K562 (cell line): ENCODE data around the gene TBC1D10A. TPM values are rescaled to one million over a fixed set of nuclear protein-coding genes. Genes with fewer than 3 reads are reported as not detected.

ENCODE experiments used
- ATAC-seq: fragments of 200-7000 bp; cut with Tn5 transposase; 3 replicates; pipeline ENCODE4 v1.9.1; 2020; ENCODE audit warnings: moderate library complexity
- BruUV-seq: library from RNA; stranded (reverse); fragments of 400-500 nt; replicated peaks from 2 replicates; lab custom pipeline; 2021; lab: Mats Ljungman, UMichigan
- CTCF ChIA-PET: fragments of 300-600 bp; formaldehyde crosslinking; extraction: SDS; loops from one replicate; lab custom pipeline; 2021; ENCODE audit warnings: low intra/inter-chr PET ratio; lab: Yijun Ruan, JAX
- POLR2A ChIA-PET: fragments of 300-600, 350-650 bp; sonication (Branson Sonifier 250); formaldehyde crosslinking; extraction: SDS; loops from one replicate; lab custom pipeline; 2021; ENCODE audit warnings: antibody characterized with exemption, inconsistent platforms; lab: Yijun Ruan, JAX
- DNase-seq, 4 experiments: peaks; one replicate each; pipeline versions ENCODE4 v3.0.0 to v3.0.0-alpha.2; 2011 to 2018; ENCODE audit warnings: low spot score in 3 of 4, mixed read lengths in 3 of 4; ENCODE audit errors: extremely low read depth in 1 of 4
- FAIRE-seq: peaks from 2 replicates; lab custom pipeline; 2011; peaks lifted over from hg19 to GRCh38; lab: Jason Lieb, UNC
- H2AFZ ChIP-seq: 2 replicates; pipeline ENCODE4 v1.6.0; 2011; ENCODE audit warnings: low read depth, low read length, control low read depth, inconsistent platforms
- H3K27ac ChIP-seq: fragments of 200-600 bp; 3 replicates; pipeline ENCODE4 v1.8.0; 2011; ENCODE audit warnings: low read depth, mild to moderate bottlenecking, control low read depth, inconsistent platforms, low read length, moderate library complexity, mixed read lengths; ENCODE audit errors: extremely low read depth
- H3K27me3 ChIP-seq, 2 experiments: fragments of 300-600 bp in 1 of 2; 2 replicates in 1 of 2; 3 replicates in 1 of 2; pipeline versions ENCODE4 v1.6.0 to v1.8.0; 2011; ENCODE audit warnings: inconsistent platforms in 2 of 2, low read length in 2 of 2, mild to moderate bottlenecking in 1 of 2, mixed read lengths in 1 of 2, moderate library complexity in 1 of 2; ENCODE audit not compliant: control insufficient read depth in 2 of 2, insufficient read depth in 2 of 2
- H3K36me3 ChIP-seq: fragments of 300-600 bp; 3 replicates; pipeline ENCODE4 v1.8.0; 2011; ENCODE audit warnings: mild to moderate bottlenecking, low read length, inconsistent platforms; ENCODE audit not compliant: control insufficient read depth, insufficient read depth
- H3K4me1 ChIP-seq, 2 experiments: fragments of 200-600 bp in 1 of 2; replicated peaks in 1 of 2; 2 replicates in 1 of 2; 3 replicates in 1 of 2; pipeline versions ENCODE4 v1.5.1 to v1.8.0; 2011; ENCODE audit warnings: inconsistent platforms in 2 of 2, low read length in 2 of 2, mild to moderate bottlenecking in 1 of 2, mixed read lengths in 1 of 2, moderate library complexity in 1 of 2; ENCODE audit not compliant: control insufficient read depth in 2 of 2, insufficient read depth in 2 of 2
- H3K4me2 ChIP-seq: 2 replicates; pipeline ENCODE4 v1.6.1; 2011; ENCODE audit warnings: low read length, control low read depth, inconsistent platforms, mixed read lengths; ENCODE audit not compliant: insufficient read depth
- H3K4me3 ChIP-seq: fragments of 200-600 bp; sonication (generic), shearing (Covaris generic); 2 replicates; pipeline ENCODE4 v1.5.1; 2016; ENCODE audit warnings: control low read depth, inconsistent platforms
- H3K79me2 ChIP-seq: fragments of 200-600 bp; 3 replicates; pipeline ENCODE4 v1.8.0; 2011; ENCODE audit warnings: low read length, inconsistent platforms; ENCODE audit not compliant: control insufficient read depth, insufficient read depth
- H3K9ac ChIP-seq, 2 experiments: 2 replicates each; pipeline versions ENCODE4 v1.6.0 to v1.6.1; 2011; ENCODE audit warnings: low read depth in 2 of 2, low read length in 2 of 2, control low read depth in 1 of 2, inconsistent platforms in 1 of 2, mild to moderate bottlenecking in 1 of 2, mixed read lengths in 1 of 2; ENCODE audit not compliant: insufficient read depth in 1 of 2
- H3K9me1 ChIP-seq: one replicate; pipeline ENCODE4 v1.6.0; 2011; ENCODE audit warnings: inconsistent platforms, mild to moderate bottlenecking, low read length, moderate library complexity; ENCODE audit not compliant: control insufficient read depth, insufficient read depth
- H3K9me3 ChIP-seq: replicated peaks from 2 replicates; pipeline ENCODE4 v1.5.1; 2011; ENCODE audit warnings: low read depth, low read length, inconsistent platforms; ENCODE audit not compliant: control insufficient read depth, insufficient read depth
- H4K20me1 ChIP-seq: replicated peaks from 2 replicates; pipeline ENCODE4 v1.6.1; 2011; ENCODE audit warnings: low read length, inconsistent platforms, mixed read lengths; ENCODE audit not compliant: control insufficient read depth, insufficient read depth
- ADNP ChIP-seq: fragments of 200-800 bp; sonication (Bioruptor generic); IDR thresholded peaks from 2 replicates; pipeline ENCODE4 v1.6.1; 2016; ENCODE audit warnings: missing genetic modification characterization, missing compliant biosample characterization
- ARID1B ChIP-seq: fragments of 450-650 bp; IDR thresholded peaks from 2 replicates; pipeline ENCODE4 v1.6.1; 2016; ENCODE audit warnings: antibody characterized with exemption, mild to moderate bottlenecking, inconsistent platforms
- CEBPB ChIP-seq: fragments of 450-650 bp; IDR thresholded peaks from 2 replicates; pipeline ENCODE4 v1.6.1; 2016; ENCODE audit warnings: missing genetic modification characterization, missing compliant biosample characterization
- CHD4 ChIP-seq: fragments of 200-600 bp; sonication (generic); IDR thresholded peaks from 3 replicates; pipeline ENCODE4 v1.6.1; 2012; ENCODE audit warnings: low read depth, mild to moderate bottlenecking, mixed read lengths, low read length, inconsistent platforms; ENCODE audit not compliant: insufficient read depth, insufficient replicate concordance, poor library complexity, severe bottlenecking
- CTCFL ChIP-seq: IDR thresholded peaks from 2 replicates; pipeline ENCODE4 v1.6.1; 2011; ENCODE audit warnings: borderline replicate concordance, low read depth, mild to moderate bottlenecking, moderate library complexity, low read length; ENCODE audit not compliant: insufficient read depth, poor library complexity, severe bottlenecking
- HDAC1 ChIP-seq, 2 experiments: fragments of 450-650 bp; IDR thresholded peaks; 2 replicates each; pipeline ENCODE4 v1.6.1; 2016 to 2017; ENCODE audit warnings: inconsistent platforms in 1 of 2, mild to moderate bottlenecking in 1 of 2, moderate library complexity in 1 of 2
- HDAC2 ChIP-seq: fragments of 450-650 bp; IDR thresholded peaks from 2 replicates; pipeline ENCODE4 v1.6.1; 2016; ENCODE audit warnings: mild to moderate bottlenecking
- NR0B1 ChIP-seq: fragments of 450-650 bp; IDR thresholded peaks from one replicate; pipeline ENCODE4 v1.6.1; 2018; ENCODE audit warnings: mild to moderate bottlenecking, moderate library complexity; ENCODE audit not compliant: partially characterized antibody
- RAD21 ChIP-seq, 2 experiments: fragments of 250-450 bp in 1 of 2; fragments of 450-650 bp in 1 of 2; sonication (Bioruptor Pico) in 1 of 2; formaldehyde crosslinking in 1 of 2; IDR thresholded peaks in 1 of 2; conservative IDR thresholded peaks in 1 of 2; 2 replicates each; pipeline versions ENCODE4 v1.4.0 to v1.8.0; 2020 to 2022; ENCODE audit warnings: mild to moderate bottlenecking in 2 of 2, moderate library complexity in 1 of 2
- RBFOX2 ChIP-seq: fragments of 200-400 bp; formaldehyde crosslinking; IDR thresholded peaks from 2 replicates; pipeline ENCODE4 v1.6.1; 2017; ENCODE audit warnings: low read depth, mild to moderate bottlenecking, low read length, moderate library complexity
- RBM25 ChIP-seq: fragments of 200-400 bp; formaldehyde crosslinking; IDR thresholded peaks from 2 replicates; pipeline ENCODE4 v1.6.1; 2018; ENCODE audit warnings: low read length, low read depth, moderate library complexity; ENCODE audit not compliant: severe bottlenecking
- SMARCA5 ChIP-seq: fragments of 450-650 bp; IDR thresholded peaks from 2 replicates; pipeline ENCODE4 v1.6.1; 2016
- TEAD1 ChIP-seq, 2 experiments: fragments of 450-650 bp in 1 of 2; sonication (generic) in 1 of 2; formaldehyde crosslinking; IDR thresholded peaks; 2 replicates each; pipeline versions ENCODE4 v1.4.0 to v1.8.0; 2020 to 2022; ENCODE audit warnings: mild to moderate bottlenecking in 2 of 2, missing genetic modification reagents in 1 of 2
- TRIM24 ChIP-seq, 2 experiments: fragments of 450-650 bp; IDR thresholded peaks; 2 replicates each; pipeline ENCODE4 v1.6.1; 2016
- ZC3H4 ChIP-seq: sonication (generic); formaldehyde crosslinking; IDR thresholded peaks from 2 replicates; pipeline ENCODE4 v1.9.0; 2021; ENCODE audit warnings: missing genetic modification reagents, borderline replicate concordance
- WGBS: fragments of 100-300 bp; shearing (Covaris generic); methylation state at CpG from one replicate; pipeline ENCODE4 v1.1.6; 2016; ENCODE audit warnings: low coverage, mixed read lengths; ENCODE audit not compliant: insufficient coverage; ENCODE audit errors: missing lambda C conversion rate; 5-methylcytosine and 5-hydroxymethylcytosine counted together
- in situ Hi-C: fragments of 300-500 bp; cut with MboI; formaldehyde crosslinking; loops from 4 replicates; pipeline ENCODE4 v1.15.0; 2018; ENCODE audit warnings: inconsistent platforms, mixed read lengths
- intact Hi-C: fragments of 100-400 bp; cut with micrococcal nuclease; formaldehyde crosslinking; loops from 2 replicates; pipeline ENCODE4 v1.14.2; 2022
- polyA plus RNA-seq, 8 experiments: library from polyadenylated mRNA; depleted of rRNA in 4 of 8; stranded (reverse) in 5 of 8; unstranded in 3 of 8; fragments of >200 nt; fragmentation: Nextera tagmentation in 2 of 8; fragmentation: Illumina TruSeq in 1 of 8; extraction: Ambion mirVana in 2 of 8; extraction: Trizol in 1 of 8; gene quantifications; 2 replicates each; pipeline versions ENCODE4 v1.2.1 to v1.2.3, GENCODE V29; 2011 to 2014; ENCODE audit warnings: inconsistent platforms in 1 of 8, missing spikeins in 1 of 8
- total RNA-seq, 7 experiments: library from RNA; depleted of rRNA in 6 of 7; stranded (reverse); fragments of >200 nt in 6 of 7; fragmentation: Illumina TruSeq in 2 of 7; extraction: Trizol in 2 of 7; gene quantifications; 2 replicates each; pipeline versions ENCODE4 v1.2.1 to v1.2.3, GENCODE V29; 2011 to 2021; ENCODE audit warnings: low replicate concordance in 1 of 7
- TF ChIP-seq, protein P1 (sequence below), 3 experiments: IDR thresholded peaks in 2 of 3; conservative IDR thresholded peaks in 1 of 3; 2 replicates each; pipeline ENCODE4 v1.5.1; 2011 to 2012; ENCODE audit warnings: low read length in 3 of 3, mild to moderate bottlenecking in 3 of 3, control low read depth in 2 of 3, improper control_type of control experiment in 1 of 3, inconsistent platforms in 1 of 3, low read depth in 1 of 3, mixed read lengths in 1 of 3, moderate library complexity in 1 of 3; ENCODE audit not compliant: insufficient read depth in 2 of 3

Gene TBC1D10A
- total and polyA plus RNA-seq, 9 of the 15 experiments (the other 6 are each of a cell fraction or from before 2014, with no cell fraction given), result 0.13 to 10.4 (median 4.6) TPM

- FAIRE-seq (peak; percentile 80), ATAC-seq (peak; percentile 66), DNase-seq (peak in 3 of 4 experiments; percentile 27 to 41 (median 30))
- H4K20me1 ChIP-seq, result no peaks in the 10 kb centered on the region
- ChIA-PET POLR2A (interaction anchor here (0.8 to 1.8 kb wide), 7 partner anchors 8 to 29 kb away, joined by 3 to 8 read pairs (median 4); partner anchors contain the start of genes CCDC157 and SF3A1), CTCF (interaction anchor here (1.6 kb wide), 1 partner anchor 40 kb away, joined by 5 read pairs; no protein-coding TSS in a partner anchor)
- peaks cover 22% of the 10 kb centered on the region; the same call in 1 of the 3 replicates for H3K36me3 ChIP-seq
- 0 out of 2 replicates have a peak overlapping the region, but pooled peaks have one; percentile 93 for H2AFZ ChIP-seq
- peak overlapping the region; percentile 83 for H3K4me2 ChIP-seq
- H3K79me2 ChIP-seq, result peaks cover 11% of the 10 kb centered on the region
- WGBS, result 8% methylated on average over 5 of the region's 5 CpGs
- no peaks in the 10 kb centered on the region for H3K9me1 ChIP-seq
- no peak overlapping the region for H3K4me3 ChIP-seq
- in situ Hi-C loops (no loop called here), intact Hi-C loops (loop anchor here (2.0 kb wide), 1 partner anchor 39 kb away; the partner anchor contains the start of gene CASTOR1)
- no peak overlapping the region for H3K9ac ChIP-seq
- no peaks in the 10 kb centered on the region for H3K27me3 ChIP-seq
- H3K4me1 ChIP-seq, result peaks cover 24 to 28% of the 10 kb centered on the region in 2 experiments; a peak in 4 of 5 replicates
- H3K9me3 ChIP-seq, result no peaks in the 10 kb centered on the region
- peak overlapping the region; percentile 71; the same call in 1 of the 3 replicates for H3K27ac ChIP-seq
- no TSS peak for BruUV-seq
- TF ChIP-seq ZC3H4 (CRISPR knock-in tag) (no peak), TRIM24 (IDR thresholded peaks at IDR 0.05) (peak in 1 of 2 experiments; percentile 50; a peak in 1 of 4 replicates), CTCFL (no peak), RBFOX2 (no peak), ADNP (tag) (peak; percentile 93), CHD4 (peak; percentile 44), RAD21 (CRISPR knock-in tag; conservative IDR thresholded peaks at IDR 0.05 in 1 of 2, IDR thresholded peaks at IDR 0.05 in 1 of 2) (peak; percentile 25 to 35; a peak in 2 of 4 replicates), HDAC1 (IDR thresholded peaks at IDR 0.05) (0 out of 4 replicates have a peak, but pooled peaks of 1 of the 2 experiments have one; percentile 30), SMARCA5 (peak; percentile 79; the same call in 1 of the 2 replicates), CEBPB (tag) (peak; percentile 85), HDAC2 (peak; percentile 65; the same call in 1 of the 2 replicates), TEAD1 (CRISPR knock-in tag; IDR thresholded peaks at IDR 0.05) (no peak), RBM25 (peak; percentile 99), ARID1B (peak; percentile 33; the same call in 1 of the 2 replicates), NR0B1 (no peak)
- TF ChIP-seq, protein P1, sequence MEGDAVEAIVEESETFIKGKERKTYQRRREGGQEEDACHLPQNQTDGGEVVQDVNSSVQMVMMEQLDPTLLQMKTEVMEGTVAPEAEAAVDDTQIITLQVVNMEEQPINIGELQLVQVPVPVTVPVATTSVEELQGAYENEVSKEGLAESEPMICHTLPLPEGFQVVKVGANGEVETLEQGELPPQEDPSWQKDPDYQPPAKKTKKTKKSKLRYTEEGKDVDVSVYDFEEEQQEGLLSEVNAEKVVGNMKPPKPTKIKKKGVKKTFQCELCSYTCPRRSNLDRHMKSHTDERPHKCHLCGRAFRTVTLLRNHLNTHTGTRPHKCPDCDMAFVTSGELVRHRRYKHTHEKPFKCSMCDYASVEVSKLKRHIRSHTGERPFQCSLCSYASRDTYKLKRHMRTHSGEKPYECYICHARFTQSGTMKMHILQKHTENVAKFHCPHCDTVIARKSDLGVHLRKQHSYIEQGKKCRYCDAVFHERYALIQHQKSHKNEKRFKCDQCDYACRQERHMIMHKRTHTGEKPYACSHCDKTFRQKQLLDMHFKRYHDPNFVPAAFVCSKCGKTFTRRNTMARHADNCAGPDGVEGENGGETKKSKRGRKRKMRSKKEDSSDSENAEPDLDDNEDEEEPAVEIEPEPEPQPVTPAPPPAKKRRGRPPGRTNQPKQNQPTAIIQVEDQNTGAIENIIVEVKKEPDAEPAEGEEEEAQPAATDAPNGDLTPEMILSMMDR (IDR thresholded peaks at IDR 0.05 in 2 of 3, conservative IDR thresholded peaks at IDR 0.05 in 1 of 3; ENCODE audit: insufficient read depth in 2 of 3, low read depth in 1 of 3, low read length in 3 of 3), result peak; percentile 32 to 39 (median 36); a peak in 5 of 6 replicates
Observed at GRCh38 chr22:30327864-30328345, 1.2 kb upstream of the TBC1D10A start.
